Panc1 (cell line): ENCODE results near the gene LDB2. TPM values are rescaled to one million over a fixed set of nuclear protein-coding genes. Genes with fewer than 3 reads are reported as not detected.

ENCODE experiments used
- ATAC-seq: fragments of 200-7000 bp; cut with Tn5 transposase; 2 replicates; pipeline ENCODE4 v1.9.1; 2020; ENCODE audit warnings: mild to moderate bottlenecking, moderate library complexity
- BruUV-seq: library from RNA; stranded (reverse); fragments of 400-500 nt; replicated peaks from 2 replicates; lab custom pipeline; 2021; lab: Mats Ljungman, UMichigan
- CTCF ChIA-PET: fragments of 300-600 bp; sonication (Branson Sonifier 250); formaldehyde crosslinking; loops from one replicate; lab custom pipeline; 2022; ENCODE audit warnings: antibody characterized with exemption; lab: Charles Lee
- POLR2A ChIA-PET: fragments of 300-600 bp; sonication (Branson Sonifier 250); formaldehyde crosslinking; loops from one replicate; lab custom pipeline; 2022; ENCODE audit warnings: antibody characterized with exemption; lab: Charles Lee
- DNase-seq: peaks from one replicate; pipeline ENCODE4 v3.0.0-alpha.2; 2010; ENCODE audit warnings: low read depth, low spot score
- H3K27ac ChIP-seq: 2 replicates; pipeline ENCODE4 v1.5.1; 2011; ENCODE audit warnings: mild to moderate bottlenecking, low read length, inconsistent platforms
- H3K27me3 ChIP-seq: fragments of 200-500 bp; sonication (Bioruptor generic); 2 replicates; pipeline ENCODE4 v1.6.0; 2014; ENCODE audit warnings: low read length, inconsistent platforms; ENCODE audit not compliant: control insufficient read depth, insufficient read depth
- H3K36me3 ChIP-seq: fragments of 200-500 bp; sonication (Bioruptor generic); 2 replicates; pipeline ENCODE4 v1.5.1; 2014; ENCODE audit warnings: inconsistent platforms, mild to moderate bottlenecking, low read length, moderate library complexity; ENCODE audit not compliant: control insufficient read depth, insufficient read depth
- H3K4me1 ChIP-seq: 2 replicates; pipeline ENCODE4 v1.5.1; 2011; ENCODE audit warnings: inconsistent platforms, mild to moderate bottlenecking, low read length, moderate library complexity; ENCODE audit not compliant: control insufficient read depth, insufficient read depth
- H3K4me3 ChIP-seq, 2 experiments: 2 replicates each; pipeline ENCODE4 v1.5.1; 2011 to 2012; ENCODE audit warnings: low read depth in 2 of 2, low read length in 2 of 2, mild to moderate bottlenecking in 2 of 2, inconsistent platforms in 1 of 2, moderate library complexity in 1 of 2
- H3K9me3 ChIP-seq: fragments of 200-500 bp; sonication (Bioruptor generic); 2 replicates; pipeline ENCODE4 v1.5.1; 2014; ENCODE audit warnings: low read depth, mild to moderate bottlenecking, inconsistent platforms, low read length, moderate library complexity; ENCODE audit not compliant: control insufficient read depth, insufficient read depth
- POLR2AphosphoS5 ChIP-seq: IDR thresholded peaks from 2 replicates; pipeline ENCODE4 v1.6.1; 2012; ENCODE audit warnings: mild to moderate bottlenecking, low read depth, low read length, moderate library complexity
- SIN3A ChIP-seq: IDR thresholded peaks from 2 replicates; pipeline ENCODE4 v1.6.1; 2012; ENCODE audit warnings: low read depth, mild to moderate bottlenecking, low read length, moderate library complexity, borderline replicate concordance; ENCODE audit not compliant: insufficient read depth
- TCF7L2 ChIP-seq: IDR thresholded peaks from 2 replicates; pipeline ENCODE4 v1.6.1; 2011; ENCODE audit warnings: mild to moderate bottlenecking, low read depth, low read length, inconsistent platforms
- in situ Hi-C: cut with HindIII; loops from 2 replicates; pipeline ENCODE4 v1.10.0; 2016; ENCODE audit warnings: low sequenced_read_pairs, low pct_unique_long_range_greater_than_20kb
- intact Hi-C: fragments of 100-400 bp; cut with micrococcal nuclease; formaldehyde crosslinking; loops from one replicate; pipeline ENCODE4 v1.10.0; 2022; ENCODE audit not compliant: unreplicated experiment
- total RNA-seq: library from RNA; stranded (reverse); gene quantifications from one replicate; pipeline ENCODE4 v1.2.1, GENCODE V29; 2021; ENCODE audit not compliant: unreplicated experiment
- TF ChIP-seq, protein P1 (sequence below), 2 experiments: IDR thresholded peaks; 2 replicates each; pipeline ENCODE4 v1.6.1; 2011 to 2012; ENCODE audit warnings: low read depth in 2 of 2, control low read depth in 1 of 2, low read length in 1 of 2, mild to moderate bottlenecking in 1 of 2, moderate library complexity in 1 of 2; ENCODE audit not compliant: insufficient read depth in 1 of 2
- TF ChIP-seq, protein P2 (sequence below): fragments of 450-650 bp; IDR thresholded peaks from 2 replicates; pipeline ENCODE4 v1.5.1; 2017; ENCODE audit warnings: mild to moderate bottlenecking

LDB2 gene
- total RNA-seq, 1 experiment from 2014 or later: not detected

DNA sequence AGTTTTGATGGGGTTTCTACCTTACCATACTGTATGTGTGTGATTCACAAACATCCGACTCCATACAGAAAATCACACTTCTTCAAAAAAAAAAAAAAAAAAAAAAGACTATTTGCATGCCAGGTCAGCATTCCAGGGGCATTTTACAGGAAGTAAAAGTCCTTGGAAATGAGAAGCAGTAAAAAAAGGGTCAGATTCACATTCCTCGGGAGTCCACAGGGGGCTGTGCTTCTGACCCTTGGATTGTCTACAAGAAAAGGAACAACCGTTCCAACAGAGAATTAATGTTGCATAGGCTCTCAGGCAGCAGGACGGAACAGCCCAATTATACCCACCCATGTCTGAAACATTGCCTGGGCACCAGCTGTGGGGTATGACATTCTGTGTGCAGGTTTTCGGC, 290.3 kb downstream of the LDB2 start:
- Histone ChIP-seq H3K36me3 (no peaks in the 10 kb centered on the region), H3K4me3 (no peak overlapping the region), H3K4me1 (no peaks in the 10 kb centered on the region), H3K27me3 (no peaks in the 10 kb centered on the region), H3K9me3 (no peaks in the 10 kb centered on the region), H3K27ac (no peak overlapping the region)
- ChIA-PET POLR2A (no interaction called here), CTCF (no interaction called here)
- TF ChIP-seq TCF7L2 (no peak), SIN3A (no peak), POLR2AphosphoS5 (no peak)
- TF ChIP-seq, protein P1, sequence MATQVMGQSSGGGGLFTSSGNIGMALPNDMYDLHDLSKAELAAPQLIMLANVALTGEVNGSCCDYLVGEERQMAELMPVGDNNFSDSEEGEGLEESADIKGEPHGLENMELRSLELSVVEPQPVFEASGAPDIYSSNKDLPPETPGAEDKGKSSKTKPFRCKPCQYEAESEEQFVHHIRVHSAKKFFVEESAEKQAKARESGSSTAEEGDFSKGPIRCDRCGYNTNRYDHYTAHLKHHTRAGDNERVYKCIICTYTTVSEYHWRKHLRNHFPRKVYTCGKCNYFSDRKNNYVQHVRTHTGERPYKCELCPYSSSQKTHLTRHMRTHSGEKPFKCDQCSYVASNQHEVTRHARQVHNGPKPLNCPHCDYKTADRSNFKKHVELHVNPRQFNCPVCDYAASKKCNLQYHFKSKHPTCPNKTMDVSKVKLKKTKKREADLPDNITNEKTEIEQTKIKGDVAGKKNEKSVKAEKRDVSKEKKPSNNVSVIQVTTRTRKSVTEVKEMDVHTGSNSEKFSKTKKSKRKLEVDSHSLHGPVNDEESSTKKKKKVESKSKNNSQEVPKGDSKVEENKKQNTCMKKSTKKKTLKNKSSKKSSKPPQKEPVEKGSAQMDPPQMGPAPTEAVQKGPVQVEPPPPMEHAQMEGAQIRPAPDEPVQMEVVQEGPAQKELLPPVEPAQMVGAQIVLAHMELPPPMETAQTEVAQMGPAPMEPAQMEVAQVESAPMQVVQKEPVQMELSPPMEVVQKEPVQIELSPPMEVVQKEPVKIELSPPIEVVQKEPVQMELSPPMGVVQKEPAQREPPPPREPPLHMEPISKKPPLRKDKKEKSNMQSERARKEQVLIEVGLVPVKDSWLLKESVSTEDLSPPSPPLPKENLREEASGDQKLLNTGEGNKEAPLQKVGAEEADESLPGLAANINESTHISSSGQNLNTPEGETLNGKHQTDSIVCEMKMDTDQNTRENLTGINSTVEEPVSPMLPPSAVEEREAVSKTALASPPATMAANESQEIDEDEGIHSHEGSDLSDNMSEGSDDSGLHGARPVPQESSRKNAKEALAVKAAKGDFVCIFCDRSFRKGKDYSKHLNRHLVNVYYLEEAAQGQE (IDR thresholded peaks at IDR 0.05; ENCODE audit: insufficient read depth in 1 of 2, low read depth in 2 of 2, low read length in 1 of 2): no peak
- TF ChIP-seq, protein P2, sequence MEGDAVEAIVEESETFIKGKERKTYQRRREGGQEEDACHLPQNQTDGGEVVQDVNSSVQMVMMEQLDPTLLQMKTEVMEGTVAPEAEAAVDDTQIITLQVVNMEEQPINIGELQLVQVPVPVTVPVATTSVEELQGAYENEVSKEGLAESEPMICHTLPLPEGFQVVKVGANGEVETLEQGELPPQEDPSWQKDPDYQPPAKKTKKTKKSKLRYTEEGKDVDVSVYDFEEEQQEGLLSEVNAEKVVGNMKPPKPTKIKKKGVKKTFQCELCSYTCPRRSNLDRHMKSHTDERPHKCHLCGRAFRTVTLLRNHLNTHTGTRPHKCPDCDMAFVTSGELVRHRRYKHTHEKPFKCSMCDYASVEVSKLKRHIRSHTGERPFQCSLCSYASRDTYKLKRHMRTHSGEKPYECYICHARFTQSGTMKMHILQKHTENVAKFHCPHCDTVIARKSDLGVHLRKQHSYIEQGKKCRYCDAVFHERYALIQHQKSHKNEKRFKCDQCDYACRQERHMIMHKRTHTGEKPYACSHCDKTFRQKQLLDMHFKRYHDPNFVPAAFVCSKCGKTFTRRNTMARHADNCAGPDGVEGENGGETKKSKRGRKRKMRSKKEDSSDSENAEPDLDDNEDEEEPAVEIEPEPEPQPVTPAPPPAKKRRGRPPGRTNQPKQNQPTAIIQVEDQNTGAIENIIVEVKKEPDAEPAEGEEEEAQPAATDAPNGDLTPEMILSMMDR: no peak
- in situ Hi-C loops (no loop called here), intact Hi-C loops (no loop called here)
- DNase-seq (no peak), ATAC-seq (no peak)
- BruUV-seq: no TSS peak

DNA sequence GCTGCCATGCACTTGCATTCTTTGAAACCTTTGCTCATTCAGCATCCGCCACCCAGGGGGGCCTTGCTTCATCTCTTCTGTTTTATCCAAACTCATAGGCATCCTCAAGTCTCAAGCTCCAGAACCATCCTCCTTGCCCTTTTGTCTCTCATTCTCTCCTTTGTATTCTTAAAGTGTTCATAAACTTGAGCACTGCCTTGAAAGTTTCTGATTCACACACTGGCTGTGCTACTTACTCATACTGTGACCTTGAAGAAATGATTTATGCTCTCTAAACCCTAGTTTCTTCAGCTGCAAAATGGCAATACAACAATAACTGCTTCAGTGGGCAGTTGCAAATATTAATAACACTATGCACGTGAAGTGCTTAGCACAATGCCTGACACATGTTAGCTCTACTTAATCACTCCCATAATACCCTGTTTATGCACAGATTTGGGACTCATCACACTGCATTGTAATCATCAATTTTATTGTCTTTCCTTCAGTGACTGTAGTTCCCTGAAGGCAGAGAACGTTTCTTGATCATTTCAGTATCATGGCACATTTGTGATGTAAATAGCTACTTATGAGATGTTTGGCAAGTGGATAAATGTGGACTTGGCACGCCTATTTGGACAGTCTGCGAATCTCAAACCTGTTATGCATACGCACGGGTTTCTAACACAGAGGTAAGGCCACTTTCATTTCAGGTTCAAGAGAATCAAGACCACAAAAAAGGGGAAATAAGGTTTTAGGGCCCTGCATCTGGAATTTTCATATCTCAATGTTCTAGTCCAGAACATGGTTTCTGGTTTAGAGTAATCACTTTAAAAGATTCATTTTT, 291.0 kb downstream of the LDB2 start:
- Histone ChIP-seq H3K27me3 (no peaks in the 10 kb centered on the region), H3K9me3 (no peaks in the 10 kb centered on the region), H3K27ac (no peak overlapping the region), H3K36me3 (no peaks in the 10 kb centered on the region), H3K4me3 (no peak overlapping the region), H3K4me1 (no peaks in the 10 kb centered on the region)
- ChIA-PET CTCF (no interaction called here), POLR2A (no interaction called here)
- no peak for ATAC-seq
- no peak for DNase-seq
- TF ChIP-seq, protein P1 (IDR thresholded peaks at IDR 0.05; ENCODE audit: insufficient read depth in 1 of 2, low read depth in 2 of 2, low read length in 1 of 2): no peak
- no peak for TF ChIP-seq POLR2AphosphoS5
- TF ChIP-seq TCF7L2: no peak
- TF ChIP-seq, protein P2: no peak
- intact Hi-C loops (no loop called here), in situ Hi-C loops (no loop called here)
- no TSS peak for BruUV-seq
